Measurements from ENCODE around the gene NTNG2.

DNA sequence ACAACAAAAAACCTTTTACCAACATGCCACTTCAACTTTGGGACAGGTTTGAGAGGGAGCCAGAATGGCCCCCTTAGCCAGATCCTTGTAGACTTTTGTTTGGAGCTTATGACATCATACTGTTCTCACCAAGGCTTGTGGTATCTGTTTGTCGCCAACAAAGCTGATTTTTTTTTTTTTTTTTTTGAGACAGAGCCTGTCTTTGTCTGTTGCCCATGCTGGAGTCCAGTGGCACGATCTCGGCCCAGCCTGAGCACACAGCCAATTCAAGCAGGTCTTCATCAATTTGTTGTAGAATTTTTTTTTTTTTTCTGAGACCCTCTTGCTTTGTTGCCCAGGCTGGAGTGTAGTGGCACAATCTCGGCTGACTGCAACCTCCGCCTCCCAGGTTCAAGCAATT is 26.4 kb upstream of the NTNG2 start:
- TF ChIP-seq ZNF70 (CRISPR knock-in tag; IDR thresholded peaks at IDR 0.05): no peak
- TF ChIP-seq ARNTL (CRISPR knock-in tag; IDR thresholded peaks at IDR 0.05; ENCODE audit: borderline replicate concordance, low read depth): no peak
- no peak for TF ChIP-seq ZC3H10 (CRISPR knock-in tag; IDR thresholded peaks at IDR 0.05)
- no peak for TF ChIP-seq RARB (CRISPR knock-in tag; IDR thresholded peaks at IDR 0.05)
